ENCODE measurements around the gene RPAP3.
"Not testable (repeated sequence)": the region's sequence is repeated elsewhere in the genome, so short reads cannot be mapped to it uniquely, and the experiment has no call there.

RPAP3 gene

DNA sequence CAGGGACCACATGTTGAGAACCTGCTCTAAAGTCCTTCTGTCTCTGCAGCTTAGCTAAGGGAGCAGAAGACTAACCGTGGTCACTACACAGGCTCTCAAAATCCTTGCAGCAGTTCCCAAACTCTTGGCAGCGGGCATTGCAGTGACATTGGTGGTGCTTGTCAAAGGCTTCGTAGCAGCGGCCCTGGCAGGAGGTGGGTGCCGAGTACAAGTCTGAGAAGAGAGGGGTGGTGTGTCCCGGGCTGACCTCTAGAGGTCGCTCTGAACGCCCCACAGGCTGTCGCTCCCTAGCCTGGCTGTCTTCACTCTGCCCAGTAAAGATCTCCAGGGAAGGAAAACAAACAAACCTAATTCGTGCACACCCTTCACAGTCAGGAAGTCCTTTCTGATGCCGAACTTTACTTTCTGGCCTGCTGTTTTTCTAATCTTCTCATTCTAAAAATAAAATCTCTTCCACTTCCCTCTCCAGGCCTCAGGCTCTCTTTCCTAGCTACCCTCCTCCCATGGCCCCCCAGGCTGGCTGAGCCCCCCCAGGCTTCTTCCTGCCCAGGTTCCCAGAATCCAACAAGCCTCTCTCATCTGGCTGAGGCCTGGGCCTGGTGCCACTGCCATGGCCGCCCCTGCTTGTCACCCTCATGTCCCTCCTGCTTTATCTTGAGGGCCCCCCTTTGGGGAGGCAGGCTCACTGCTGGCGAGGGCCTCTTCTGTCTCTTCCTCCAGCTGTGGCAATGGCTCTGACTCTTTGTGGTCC is 11.8 kb upstream of the RPAP3 start:
- DNase-seq = peak; percentile 93

DNA sequence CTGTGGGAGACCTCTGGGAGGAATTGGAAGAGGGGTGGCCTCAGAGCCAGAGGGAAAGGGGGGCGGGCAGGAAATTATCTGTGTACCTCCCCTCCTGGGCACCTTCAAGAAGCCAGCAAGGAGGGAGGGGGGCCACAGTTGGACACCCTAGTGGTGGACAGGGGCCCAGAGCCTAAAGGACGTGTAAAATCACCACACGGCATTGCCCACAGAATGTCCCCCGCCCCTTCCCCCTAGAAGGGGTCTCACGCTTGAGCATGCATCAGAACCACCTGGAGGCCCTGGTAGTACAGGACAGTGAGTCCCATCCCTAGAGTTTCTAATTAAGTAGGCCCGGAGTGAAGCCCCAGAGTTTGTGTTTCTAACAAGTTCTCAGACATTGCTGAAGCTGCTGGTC is 11.2 kb upstream of the RPAP3 start:
- no peak for DNase-seq

DNA sequence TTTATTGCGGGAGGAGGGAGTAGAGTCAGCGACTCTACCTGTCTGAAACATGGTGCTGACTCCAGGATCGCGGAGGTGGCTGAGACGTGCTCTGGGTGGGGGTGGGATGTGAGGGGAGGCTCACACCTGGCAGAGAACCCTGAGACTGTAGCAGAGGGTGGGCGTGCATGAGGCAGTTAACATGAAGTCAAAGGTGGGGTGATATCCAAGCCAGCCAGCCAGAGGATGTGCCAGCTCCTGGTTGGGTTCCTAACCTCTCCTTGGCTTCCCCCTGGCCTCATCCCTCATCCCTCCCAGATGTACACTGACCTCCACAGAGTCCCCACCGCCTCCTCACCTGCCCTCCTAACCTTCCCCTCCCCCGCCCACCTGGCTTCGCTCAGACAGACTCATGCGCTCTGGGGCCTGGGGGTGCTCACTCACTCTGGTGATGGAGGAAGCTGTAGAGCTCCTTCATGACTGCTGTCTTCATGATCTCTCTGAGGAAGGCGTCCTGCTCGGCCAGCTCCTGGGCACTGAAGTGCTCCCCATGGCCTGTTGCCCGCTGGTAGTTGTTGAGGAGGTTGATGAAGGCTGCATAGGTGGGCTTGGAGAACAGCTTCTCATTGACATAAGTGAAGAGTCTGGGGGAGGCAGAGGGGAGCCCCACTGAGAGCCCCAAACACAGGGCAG is 10.2 kb upstream of the RPAP3 start:
- no peak for DNase-seq

DNA sequence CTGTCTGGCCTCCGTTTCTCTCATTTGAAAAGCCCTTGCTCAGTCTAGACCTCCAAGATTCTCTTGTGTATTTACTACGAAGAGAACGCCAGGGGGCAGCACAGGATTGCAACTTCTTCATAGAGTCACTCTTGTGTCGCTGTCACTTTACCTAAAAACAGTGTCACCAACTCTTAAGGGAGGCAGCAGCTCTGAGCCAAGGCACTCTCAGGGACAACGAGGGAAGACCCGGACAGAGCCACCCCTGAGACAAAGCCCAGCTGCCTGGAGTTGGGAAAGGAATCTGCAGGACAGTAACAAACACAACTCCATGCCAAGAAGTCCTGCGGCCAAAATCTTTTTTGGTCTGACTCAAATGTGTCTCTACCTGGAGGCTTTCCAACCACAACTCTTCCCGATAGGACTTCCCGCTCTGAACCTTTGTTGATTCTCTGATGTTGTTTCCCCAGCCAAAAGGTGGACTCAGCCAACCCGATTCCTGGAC is 9.6 kb upstream of the RPAP3 start:
- peak; percentile 86 for DNase-seq

DNA sequence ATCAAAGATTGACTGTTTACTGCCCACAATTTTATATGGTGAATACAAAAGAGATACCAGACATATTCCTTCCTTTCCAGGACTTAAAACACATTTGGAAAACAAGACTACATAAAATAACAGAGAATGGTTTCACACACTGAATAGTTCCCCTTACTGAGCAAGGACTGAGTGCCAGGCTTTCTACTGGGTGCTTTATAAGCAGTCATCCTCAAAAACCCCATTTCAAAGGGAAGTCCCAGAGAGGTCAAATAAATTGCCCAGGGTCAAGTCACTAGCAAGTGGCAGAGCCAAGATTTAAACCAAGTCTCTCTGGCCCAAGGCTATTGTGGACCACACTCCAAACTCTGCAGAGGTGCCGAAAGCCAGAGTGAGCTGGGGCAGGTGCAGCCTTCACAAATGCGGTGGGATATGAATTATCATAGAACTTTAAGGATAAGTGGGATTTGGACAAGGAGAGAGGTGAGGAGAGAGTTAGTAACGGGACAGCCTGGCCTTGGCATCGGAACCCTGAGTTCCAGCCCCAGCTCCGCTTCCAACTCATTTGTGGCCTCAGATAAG is 9.1 kb upstream of the RPAP3 start:
- no peak for DNase-seq

DNA sequence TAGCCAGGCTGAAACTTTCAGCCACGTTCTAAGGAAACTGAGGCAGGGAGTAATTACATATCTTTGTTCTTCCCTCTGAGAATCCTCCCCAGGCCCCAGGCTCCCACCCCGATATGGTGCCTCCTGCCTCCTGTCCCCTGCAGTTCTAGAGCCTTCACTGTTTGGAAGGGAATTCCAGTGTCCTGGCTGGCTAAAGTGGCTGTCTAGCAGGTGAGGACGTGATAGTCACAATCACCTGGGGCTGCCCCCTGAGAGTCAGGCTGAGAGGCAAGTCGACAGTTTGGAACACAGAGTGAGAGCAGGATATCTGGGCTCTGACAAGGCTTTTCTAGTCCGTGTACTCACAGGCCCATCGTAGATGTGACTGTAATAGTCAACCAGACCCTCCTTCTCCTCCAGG is 6.3 kb upstream of the RPAP3 start:
- no peak for DNase-seq

DNA sequence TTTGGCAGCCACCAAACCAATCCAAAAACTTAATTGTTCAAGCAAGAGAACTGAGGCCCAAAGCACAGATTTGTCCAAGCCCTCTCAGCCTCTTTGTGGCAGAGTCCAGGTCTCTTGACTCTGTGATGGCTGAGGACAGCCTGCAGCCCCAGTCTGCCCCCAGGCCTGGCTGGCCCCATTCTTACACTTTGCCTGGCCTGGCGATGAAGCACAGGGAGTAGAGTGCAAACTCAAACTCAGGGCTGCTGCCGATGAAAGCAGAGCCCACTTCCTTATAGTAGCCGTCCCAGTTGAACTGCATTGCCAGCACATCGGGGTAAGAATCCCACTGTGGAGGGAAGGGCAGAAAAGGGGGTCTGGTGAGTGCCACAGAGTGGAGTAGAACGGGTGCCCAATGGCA is 5.6 kb upstream of the RPAP3 start:
- DNase-seq = no peak

DNA sequence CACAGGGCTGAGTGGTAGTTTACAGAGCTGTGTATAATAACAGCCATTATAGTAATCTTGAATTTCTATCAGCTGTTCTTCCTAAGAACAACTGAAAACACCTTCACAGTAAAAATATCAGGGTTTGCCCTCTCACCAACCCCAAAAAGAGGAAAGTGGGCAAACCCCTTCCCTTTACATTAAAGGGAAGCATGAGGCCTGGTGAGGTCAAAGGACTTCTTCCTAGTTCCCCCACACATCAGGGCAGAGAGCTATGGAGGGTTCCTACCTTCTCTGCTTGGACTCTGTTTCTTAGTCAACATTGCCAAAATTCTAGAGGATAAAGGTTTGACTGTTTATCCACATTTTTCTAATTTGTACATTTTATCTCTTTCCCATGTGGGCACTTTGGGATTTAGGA is 4.4 kb upstream of the RPAP3 start:
- no peak for DNase-seq

DNA sequence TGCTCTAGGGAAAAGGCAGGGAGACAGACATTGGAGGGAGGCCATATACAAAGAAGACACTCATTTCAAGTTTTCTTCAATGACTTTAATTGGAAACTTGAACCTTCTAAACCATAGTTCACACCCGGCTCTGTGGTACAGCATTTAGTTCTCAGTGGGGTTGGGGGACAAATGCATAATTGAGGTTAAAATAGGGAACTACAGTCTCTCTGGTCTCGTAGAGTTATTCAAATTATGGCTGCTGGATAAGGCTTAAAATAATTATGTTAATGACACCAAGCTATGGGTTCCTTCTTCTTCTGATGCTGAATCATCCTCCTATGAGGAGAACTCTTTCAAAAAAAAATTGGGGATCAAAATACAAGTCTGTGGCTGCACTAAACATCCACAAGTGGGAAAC is 3.8 kb upstream of the RPAP3 start:
- no peak for DNase-seq

DNA sequence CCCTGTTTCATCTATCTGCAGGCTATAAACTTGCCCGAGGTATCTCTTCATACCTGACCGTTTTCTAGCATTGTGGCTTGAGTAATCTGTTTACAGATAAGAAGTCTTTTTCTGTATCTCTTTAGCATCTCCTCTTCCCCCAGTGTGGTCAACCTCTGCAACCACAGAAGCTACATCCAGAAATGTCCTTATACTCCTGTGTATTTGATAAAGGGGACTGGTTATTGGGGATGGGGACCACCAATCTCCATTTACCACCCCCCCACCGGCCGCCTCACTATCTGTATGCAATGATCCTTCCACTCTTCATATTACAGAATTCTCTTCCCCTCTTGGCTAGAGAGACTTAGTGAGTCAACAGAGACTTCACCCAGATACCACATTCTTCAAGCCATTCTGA is 3.4 kb upstream of the RPAP3 start:
- no peak for DNase-seq

DNA sequence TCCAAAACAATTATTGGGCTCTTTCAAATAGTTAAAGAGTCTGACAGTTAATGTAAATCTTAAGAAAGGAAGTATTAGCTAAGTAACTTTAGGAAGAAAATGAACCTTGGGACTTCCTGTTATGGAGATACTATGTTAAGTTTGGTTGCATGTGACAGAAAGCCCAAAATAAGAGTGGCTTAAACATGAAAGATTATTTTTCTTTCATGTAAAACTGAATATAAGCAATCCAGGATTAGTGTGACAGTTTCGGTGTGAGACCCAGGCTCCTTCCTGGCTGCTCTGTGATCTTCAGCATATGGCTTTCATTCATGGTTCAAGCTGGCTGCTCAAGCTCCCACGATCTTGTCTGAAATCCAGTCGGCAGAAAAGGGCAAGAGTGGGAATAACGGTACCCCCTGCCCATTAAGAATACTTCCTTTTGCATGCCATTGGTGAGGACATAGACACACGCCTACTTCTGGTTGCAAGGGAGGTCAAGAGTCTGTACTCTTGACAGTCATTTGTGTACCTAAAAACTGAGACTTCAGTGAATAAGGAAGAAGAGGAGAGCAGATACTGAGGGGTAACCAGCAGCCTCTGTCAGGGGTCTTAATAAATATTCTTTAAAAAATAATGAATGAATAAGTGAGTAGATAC is 2.2 kb upstream of the RPAP3 start:
- no peak for DNase-seq

DNA sequence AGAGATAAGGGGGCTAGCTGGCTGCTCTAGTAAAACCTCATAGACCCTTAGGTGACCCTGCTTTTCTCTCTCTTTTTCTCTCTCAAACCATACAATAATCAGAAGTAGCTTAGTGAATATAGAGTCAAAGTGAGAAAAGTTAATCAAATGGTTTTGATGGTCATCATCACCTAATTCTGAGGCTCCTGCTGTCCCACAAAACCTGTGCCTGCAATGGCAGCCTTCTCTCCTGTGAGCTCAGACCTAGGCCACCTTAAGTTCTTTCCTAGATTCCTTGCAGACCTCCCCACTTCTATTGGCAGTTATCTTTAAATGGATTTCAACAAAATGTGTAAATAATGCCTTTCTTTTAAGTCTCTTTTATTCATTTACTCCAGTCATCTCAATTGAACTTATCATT is 1.5 kb upstream of the RPAP3 start:
- no peak for DNase-seq

DNA sequence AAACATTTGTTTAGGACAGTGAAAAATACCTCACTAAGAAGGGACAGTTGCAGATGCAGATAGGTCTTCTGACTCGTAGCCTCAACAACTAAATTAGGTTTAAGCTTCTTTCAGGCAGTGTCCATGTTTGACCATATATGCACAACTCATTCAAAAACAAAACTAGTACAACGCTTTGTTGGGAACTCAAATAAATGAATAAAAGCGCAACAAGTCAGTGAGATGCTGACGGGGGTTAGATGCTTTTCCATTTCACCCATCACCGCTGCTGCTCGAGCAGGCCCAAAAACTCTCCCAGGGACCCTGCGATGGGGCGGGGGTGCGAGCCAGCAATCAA is 633 bp downstream of the RPAP3 start:
- no peak for DNase-seq

DNA sequence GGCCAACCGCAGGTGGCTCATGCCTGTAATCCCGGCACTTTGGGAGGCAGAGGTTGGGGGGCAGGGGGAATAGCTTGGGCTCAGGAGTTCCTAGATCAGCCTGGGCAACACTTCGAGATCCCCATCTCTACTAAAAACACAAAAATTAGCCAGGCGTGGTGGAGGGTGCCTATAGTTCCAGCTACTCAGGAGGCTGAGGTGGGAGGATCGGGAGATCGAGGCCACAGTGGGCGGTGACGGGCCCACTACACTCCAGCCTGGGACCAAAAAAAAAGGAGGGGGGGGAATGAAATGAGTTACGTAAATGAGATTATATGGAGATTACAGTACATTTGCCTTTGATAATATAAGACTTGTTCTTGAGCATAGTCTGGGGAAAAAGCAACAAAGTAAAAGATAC is 1.1 kb downstream of the RPAP3 start:
- no peak for DNase-seq

DNA sequence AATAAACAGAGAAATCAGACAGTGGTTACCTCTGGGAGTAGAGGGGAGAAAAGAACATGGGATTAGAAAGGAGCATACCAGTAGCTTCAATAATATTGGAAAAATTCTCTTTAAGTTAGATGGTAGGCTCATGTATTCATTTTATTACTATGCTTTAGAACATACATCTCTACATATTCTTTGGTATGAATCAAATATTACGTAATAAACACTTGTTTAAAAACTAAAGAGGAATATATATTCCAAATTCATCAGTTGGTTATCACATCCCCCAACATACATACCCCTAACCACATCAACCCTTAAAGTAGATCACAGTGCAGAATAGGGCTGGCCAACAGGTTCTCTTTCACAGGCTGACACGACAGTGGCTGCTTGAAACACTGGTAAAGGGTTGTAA is 5.6 kb downstream of the RPAP3 start:
- DNase-seq = no peak

DNA sequence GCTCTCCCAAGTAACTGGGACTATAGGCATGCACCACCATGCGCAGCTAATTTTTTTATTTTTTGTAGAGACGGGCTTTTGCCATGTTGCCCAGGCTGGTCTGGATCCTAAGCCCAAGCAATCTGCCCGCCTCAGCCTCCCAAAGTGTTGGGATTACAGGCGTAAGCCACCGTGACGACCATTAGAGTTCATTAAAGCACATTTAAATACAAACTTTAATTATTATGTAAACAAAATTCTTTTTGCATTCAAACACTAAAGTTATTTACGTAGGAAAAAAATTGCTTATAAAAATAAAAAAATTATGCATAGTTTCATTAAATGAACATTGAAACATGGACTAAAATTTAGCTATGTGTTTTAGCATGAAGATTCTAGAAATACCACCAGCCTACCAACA is 7.2 kb downstream of the RPAP3 start:
- no peak for DNase-seq

DNA sequence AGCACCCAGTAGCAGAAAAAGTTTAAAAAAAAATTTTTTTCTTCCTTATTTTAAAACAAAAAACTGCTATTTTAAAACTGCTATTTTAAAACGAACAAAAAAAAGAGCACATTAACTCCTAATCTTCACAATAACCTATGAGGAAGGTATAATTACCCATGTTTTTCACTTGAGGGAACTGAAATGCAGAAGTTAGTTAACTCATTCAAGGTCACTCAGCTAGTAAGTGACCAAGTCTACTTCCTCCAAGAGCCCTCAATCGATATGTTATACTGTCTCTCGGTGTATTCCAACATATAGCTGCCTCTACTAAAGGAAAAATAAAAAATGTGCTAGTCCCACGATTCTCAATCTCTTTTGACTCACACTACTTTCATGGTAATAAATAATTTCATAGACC is 7.8 kb downstream of the RPAP3 start:
- no peak for DNase-seq

DNA sequence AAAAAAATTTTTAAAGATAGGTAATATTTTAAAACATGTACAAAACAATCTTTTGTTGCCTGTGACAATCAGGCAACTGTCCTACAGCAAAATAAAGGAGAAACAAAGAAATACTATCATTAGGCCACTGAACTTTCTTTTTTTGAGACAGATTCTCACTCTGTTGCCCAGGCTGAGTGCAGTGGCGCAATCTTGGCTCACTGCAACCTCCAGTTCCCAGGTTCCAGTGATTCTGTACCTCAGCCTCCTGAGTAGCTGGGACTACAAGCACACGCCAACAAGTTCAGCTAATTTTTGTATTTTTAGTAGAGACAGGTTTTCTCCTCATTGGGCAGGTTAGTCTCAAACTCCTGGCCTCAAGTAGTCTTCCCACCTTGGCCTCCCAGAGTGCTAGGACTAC is 16.6 kb downstream of the RPAP3 start:
- no peak for DNase-seq

DNA sequence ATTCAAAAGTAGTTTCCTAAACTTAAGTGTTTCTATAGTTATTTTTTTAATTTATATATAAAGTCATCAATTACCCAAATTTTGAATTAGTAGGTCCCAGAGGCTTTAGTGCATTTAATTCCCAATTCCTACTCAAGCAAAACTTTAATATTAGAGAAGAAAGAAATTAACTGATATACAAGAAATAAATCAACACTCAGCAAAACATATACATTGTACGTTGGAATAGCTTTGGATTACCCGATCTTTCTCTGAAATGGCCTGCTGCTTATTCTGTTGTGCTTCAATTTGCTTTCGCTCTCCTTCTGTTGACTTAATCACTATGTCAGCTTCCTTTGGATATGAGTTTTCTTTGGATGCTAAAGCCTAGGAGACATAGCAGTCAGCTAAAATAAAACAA is 18.2 kb downstream of the RPAP3 start:
- no peak for DNase-seq

DNA sequence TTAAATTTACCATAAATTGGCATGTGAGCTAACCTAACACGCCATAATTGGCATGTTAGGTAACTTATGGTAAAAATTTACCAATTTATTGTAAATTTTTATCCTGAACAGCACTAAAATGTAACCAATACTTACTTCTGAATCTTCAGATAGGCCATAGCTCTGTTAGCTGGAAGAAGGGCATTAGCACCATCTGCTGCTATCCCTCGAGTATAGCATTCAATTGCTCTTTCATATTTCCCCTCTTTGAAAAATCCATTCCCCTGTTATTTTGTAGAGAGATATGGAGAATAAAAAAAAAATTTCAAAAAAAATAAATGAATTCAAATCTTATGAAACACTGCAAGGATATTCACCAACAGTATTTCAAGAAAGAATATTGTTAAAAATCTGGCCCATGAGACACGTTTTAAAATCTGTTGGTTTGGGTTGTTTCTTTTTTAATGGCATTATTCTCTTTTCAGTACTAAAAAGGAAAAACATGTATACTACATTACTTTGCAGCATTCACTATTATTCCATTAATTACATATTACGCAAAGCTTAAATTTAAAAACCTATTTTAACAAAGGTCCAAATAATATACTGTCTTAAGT is 19.1 kb downstream of the RPAP3 start:
- DNase-seq = peak; percentile 64

DNA sequence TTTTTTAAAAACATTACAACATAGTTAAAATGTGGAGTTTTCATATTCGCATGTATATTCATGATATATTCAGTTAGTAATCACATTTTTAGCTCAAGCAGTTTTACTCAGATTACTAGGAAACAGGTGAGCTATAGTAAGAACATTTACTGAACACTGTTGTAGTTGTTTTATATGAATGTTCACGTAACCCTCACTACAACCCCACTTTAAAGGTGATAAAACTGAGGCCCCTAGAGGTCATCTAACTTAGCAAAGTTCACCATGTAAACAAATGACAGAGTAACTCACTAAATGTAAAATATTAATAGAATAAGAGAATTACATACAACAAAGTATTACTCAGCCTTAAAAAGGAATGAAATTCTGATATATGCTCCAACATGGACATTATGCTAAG is 26.0 kb downstream of the RPAP3 start:
- no peak for DNase-seq

DNA sequence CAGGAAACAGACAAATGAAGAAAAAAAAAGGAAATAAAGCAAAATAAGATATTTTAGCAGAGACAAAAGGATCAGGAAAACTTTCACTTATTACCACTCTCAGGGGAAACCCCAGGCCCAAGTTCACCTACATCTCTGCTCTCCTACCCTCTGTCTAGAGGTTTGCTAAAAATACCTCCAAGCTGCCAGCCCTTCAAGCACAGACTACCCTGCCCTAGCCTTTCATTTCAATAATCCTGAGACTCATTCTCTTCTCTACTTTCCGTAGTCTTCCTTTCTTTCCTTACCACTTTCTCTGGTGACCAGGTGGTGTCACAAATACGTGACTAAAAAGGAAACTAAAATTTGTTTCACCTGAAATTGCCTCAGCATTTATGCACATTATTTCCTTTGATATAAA is 33.8 kb downstream of the RPAP3 start:
- DNase-seq = no peak

DNA sequence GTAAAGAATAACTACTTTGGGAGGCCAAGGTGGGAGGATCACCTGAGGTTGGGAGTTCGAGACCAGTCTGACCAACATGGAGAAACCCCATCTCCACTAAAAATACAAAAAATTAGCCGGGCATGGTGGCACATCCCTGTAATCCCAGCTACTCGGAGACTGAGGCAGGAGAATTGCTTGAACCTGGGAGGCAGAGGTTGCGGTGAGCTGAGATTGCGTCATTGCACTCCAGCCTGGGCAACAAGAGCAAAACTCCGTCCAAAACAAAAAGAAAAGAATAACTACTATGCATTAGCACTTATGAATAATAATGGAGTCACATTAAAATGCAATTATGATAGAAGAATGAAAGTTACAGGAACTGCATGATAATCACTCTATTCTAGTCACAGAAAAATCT is 37.9 kb downstream of the RPAP3 start:
- DNase-seq = not testable (repeated sequence)
